Measurements from ENCODE around the gene SUGCT.

Gene SUGCT

GRCh38 chr7:40584667-40585433 is 450.0 kb downstream of the SUGCT start:
- H4K20me1 ChIP-seq (ENCODE audit: insufficient read depth, low read length), result no peaks in the 10 kb centered on the region
- no peak overlapping the region for H3K9ac ChIP-seq (ENCODE audit: low read length)
- H3K9me3 ChIP-seq (replicated peaks; ENCODE audit: insufficient read depth, low read length), result no peaks in the 10 kb centered on the region
- no peaks in the 10 kb centered on the region for H3K79me2 ChIP-seq (ENCODE audit: low read length)
- H3F3A ChIP-seq (ENCODE audit: insufficient read depth, low read length), result no peaks in the 10 kb centered on the region
- DNase-seq, result no peak
- H3K4me2 ChIP-seq (ENCODE audit: low read depth, low read length), result no peak overlapping the region
- H3K4me3 ChIP-seq (ENCODE audit: low read length), result no peak overlapping the region
- H3K27ac ChIP-seq (ENCODE audit: low read length), result no peak overlapping the region
- H3K9me2 ChIP-seq (replicated peaks; ENCODE audit: insufficient read depth, low read length), result no peaks in the 10 kb centered on the region
- no peaks in the 10 kb centered on the region for H3K36me3 ChIP-seq (replicated peaks; ENCODE audit: insufficient read depth, low read length)
- H3K4me1 ChIP-seq (ENCODE audit: low read length), result no peaks in the 10 kb centered on the region
- H2AFZ ChIP-seq (ENCODE audit: low read length), result no peak overlapping the region
- no peaks in the 10 kb centered on the region for H3K27me3 ChIP-seq (replicated peaks; ENCODE audit: insufficient read depth, low read length)
- TF ChIP-seq CTCF (IDR thresholded peaks at IDR 0.05; ENCODE audit: low read length) (no peak), EZH2 (optimal IDR thresholded peaks at IDR 0.05; ENCODE audit: low read depth, low read length) (no peak), EZH2phosphoT487 (IDR thresholded peaks at IDR 0.05; ENCODE audit: low read length) (no peak)

- H3K4me3 ChIP-seq (ENCODE audit: low read length), result no peak overlapping the region
- no peaks in the 10 kb centered on the region for H3K9me3 ChIP-seq (replicated peaks; ENCODE audit: insufficient read depth, low read length)
- TF ChIP-seq EZH2phosphoT487 (IDR thresholded peaks at IDR 0.05; ENCODE audit: low read length) (no peak), EZH2 (optimal IDR thresholded peaks at IDR 0.05; ENCODE audit: low read depth, low read length) (no peak), CTCF (IDR thresholded peaks at IDR 0.05; ENCODE audit: low read length) (no peak)
- H3K4me1 ChIP-seq (ENCODE audit: low read length), result no peaks in the 10 kb centered on the region
- H3K27me3 ChIP-seq (replicated peaks; ENCODE audit: insufficient read depth, low read length), result no peaks in the 10 kb centered on the region
- no peak overlapping the region for H2AFZ ChIP-seq (ENCODE audit: low read length)
- H3F3A ChIP-seq (ENCODE audit: insufficient read depth, low read length), result no peaks in the 10 kb centered on the region
- H3K79me2 ChIP-seq (ENCODE audit: low read length), result no peaks in the 10 kb centered on the region
- no peak for DNase-seq
- H4K20me1 ChIP-seq (ENCODE audit: insufficient read depth, low read length), result no peaks in the 10 kb centered on the region
- no peaks in the 10 kb centered on the region for H3K36me3 ChIP-seq (replicated peaks; ENCODE audit: insufficient read depth, low read length)
- no peak overlapping the region for H3K9ac ChIP-seq (ENCODE audit: low read length)
- H3K27ac ChIP-seq (ENCODE audit: low read length), result no peak overlapping the region
- no peak overlapping the region for H3K4me2 ChIP-seq (ENCODE audit: low read depth, low read length)
- H3K9me2 ChIP-seq (replicated peaks; ENCODE audit: insufficient read depth, low read length), result no peaks in the 10 kb centered on the region
These were observed 451.4 kb downstream of the SUGCT start for GRCh38 chr7:40586197-40586596.

- H3K79me2 ChIP-seq (ENCODE audit: low read length), result no peaks in the 10 kb centered on the region
- no peaks in the 10 kb centered on the region for H3K27me3 ChIP-seq (replicated peaks; ENCODE audit: insufficient read depth, low read length)
- H3K27ac ChIP-seq (ENCODE audit: low read length), result no peak overlapping the region
- no peak overlapping the region for H3K9ac ChIP-seq (ENCODE audit: low read length)
- no peaks in the 10 kb centered on the region for H3K36me3 ChIP-seq (replicated peaks; ENCODE audit: insufficient read depth, low read length)
- no peaks in the 10 kb centered on the region for H3K9me3 ChIP-seq (replicated peaks; ENCODE audit: insufficient read depth, low read length)
- no peaks in the 10 kb centered on the region for H3K4me1 ChIP-seq (ENCODE audit: low read length)
- no peaks in the 10 kb centered on the region for H3K9me2 ChIP-seq (replicated peaks; ENCODE audit: insufficient read depth, low read length)
- no peak overlapping the region for H3K4me2 ChIP-seq (ENCODE audit: low read depth, low read length)
- TF ChIP-seq EZH2 (optimal IDR thresholded peaks at IDR 0.05; ENCODE audit: low read depth, low read length) (no peak), CTCF (IDR thresholded peaks at IDR 0.05; ENCODE audit: low read length) (no peak), EZH2phosphoT487 (IDR thresholded peaks at IDR 0.05; ENCODE audit: low read length) (no peak)
- no peak overlapping the region for H3K4me3 ChIP-seq (ENCODE audit: low read length)
- H3F3A ChIP-seq (ENCODE audit: insufficient read depth, low read length), result no peaks in the 10 kb centered on the region
- H4K20me1 ChIP-seq (ENCODE audit: insufficient read depth, low read length), result no peaks in the 10 kb centered on the region
- no peak for DNase-seq
- no peak overlapping the region for H2AFZ ChIP-seq (ENCODE audit: low read length)
These were observed 452.6 kb downstream of the SUGCT start for GRCh38 chr7:40587419-40587818.
